Thymus (tissue), 11 donors: Measurements from ENCODE around the gene POC1B. TPM values are rescaled to one million over a fixed set of nuclear protein-coding genes. Genes with fewer than 3 reads are reported as not detected.
A peak's percentile ranks its signal among the peaks of the same experiment; 100 is the strongest.

ENCODE experiments used
- DNase-seq, 9 donors: peaks; one replicate each; pipeline ENCODE4 v3.0.0-alpha.2; 2013; ENCODE audit warnings: low spot score in 9 of 9, low read depth in 6 of 9, missing footprints in 1 of 9
- H3K27ac ChIP-seq, 2 donors: one replicate each; pipeline ENCODE4 v1.5.1; 2013; ENCODE audit warnings: control low read depth in 1 of 2, low read depth in 1 of 2, low read length in 1 of 2, mild to moderate bottlenecking in 1 of 2, moderate library complexity in 1 of 2
- H3K27me3 ChIP-seq, 2 donors: one replicate each; pipeline ENCODE4 v1.5.1; 2013; ENCODE audit warnings: low read length in 1 of 2; ENCODE audit not compliant: control insufficient read depth in 2 of 2, insufficient read depth in 1 of 2
- H3K36me3 ChIP-seq, 2 donors: one replicate each; pipeline ENCODE4 v1.5.1; 2013; ENCODE audit warnings: low read length in 1 of 2, mild to moderate bottlenecking in 1 of 2, moderate library complexity in 1 of 2; ENCODE audit not compliant: control insufficient read depth in 2 of 2, insufficient read depth in 2 of 2
- H3K4me1 ChIP-seq, 2 donors: one replicate each; pipeline ENCODE4 v1.5.1; 2013; ENCODE audit warnings: low read length in 2 of 2; ENCODE audit not compliant: control insufficient read depth in 2 of 2, insufficient read depth in 2 of 2
- H3K4me3 ChIP-seq, 2 donors: one replicate each; pipeline ENCODE4 v1.5.1; 2013; ENCODE audit warnings: low read length in 2 of 2, control low read depth in 1 of 2, mild to moderate bottlenecking in 1 of 2
- H3K9me3 ChIP-seq, 2 donors: one replicate each; pipeline ENCODE4 v1.5.1; 2013; ENCODE audit warnings: low read length in 1 of 2, mild to moderate bottlenecking in 1 of 2; ENCODE audit not compliant: control insufficient read depth in 2 of 2, insufficient read depth in 1 of 2
- WGBS: extraction: QIAGEN DNeasy Blood & Tissue Kit; methylation state at CpG from one replicate; pipeline ENCODE4 v1.1.7; 2013; 5-methylcytosine and 5-hydroxymethylcytosine counted together
- polyA plus RNA-seq: library from polyadenylated mRNA; stranded (reverse); fragments of 200-250 nt; gene quantifications from one replicate; pipeline ENCODE4 v1.2.3, GENCODE V29; 2013
- total RNA-seq: library from RNA; stranded (reverse); fragments of 120-200 nt; gene quantifications from one replicate; pipeline ENCODE4 v1.2.4, GENCODE V29; 2013
- donor health status: healthy.

Gene POC1B
- total and polyA plus RNA-seq, 2 donors = 12.2 to 17.1 TPM

GRCh38 chr12:89379839-89380467 lies 145.9 kb downstream of the POC1B start:
- no peak overlapping the region for H3K4me3 ChIP-seq
- H3K9me3 ChIP-seq = no peaks in the 10 kb centered on the region
- no peak for DNase-seq
- H3K27me3 ChIP-seq = no peaks in the 10 kb centered on the region
- peaks cover 0 to 3% of the 10 kb centered on the region in 2 donors for H3K4me1 ChIP-seq
- WGBS = 98% methylated on average over 5 of the region's 5 CpGs
- H3K36me3 ChIP-seq = no peaks in the 10 kb centered on the region
- no peak overlapping the region for H3K27ac ChIP-seq

- Histone ChIP-seq H3K9me3 (no peaks in the 10 kb centered on the region), H3K4me1 (peaks cover 0 to 3% of the 10 kb centered on the region in 2 donors), H3K27ac (no peak overlapping the region), H3K4me3 (no peak overlapping the region), H3K27me3 (no peaks in the 10 kb centered on the region), H3K36me3 (no peaks in the 10 kb centered on the region)
- WGBS = 61% methylated on average over 6 of the region's 6 CpGs
- DNase-seq = no peak
Observed at GRCh38 chr12:89379148-89379838, 146.6 kb downstream of the POC1B start.

GRCh38 chr12:89376844-89377243 lies 149.0 kb downstream of the POC1B start:
- no peaks in the 10 kb centered on the region for H3K9me3 ChIP-seq
- H3K4me3 ChIP-seq = no peak overlapping the region
- H3K27me3 ChIP-seq = no peaks in the 10 kb centered on the region
- H3K36me3 ChIP-seq = no peaks in the 10 kb centered on the region
- no peak for DNase-seq
- 98% methylated on average over 2 of the region's 2 CpGs for WGBS
- H3K4me1 ChIP-seq = no peaks in the 10 kb centered on the region
- H3K27ac ChIP-seq = no peak overlapping the region

GRCh38 chr12:89376202-89376529 lies 149.7 kb downstream of the POC1B start:
- Histone ChIP-seq H3K4me3 (no peak overlapping the region), H3K27me3 (no peaks in the 10 kb centered on the region), H3K9me3 (no peaks in the 10 kb centered on the region), H3K4me1 (no peaks in the 10 kb centered on the region), H3K36me3 (no peaks in the 10 kb centered on the region), H3K27ac (no peak overlapping the region)
- WGBS = 96% methylated on average over 1 of the region's 1 CpG
- no peak for DNase-seq

- WGBS = 96% methylated on average over 2 of the region's 2 CpGs
- H3K27ac ChIP-seq = no peak overlapping the region
Observed at GRCh38 chr12:89373763-89374572, 151.9 kb downstream of the POC1B start.

GRCh38 chr12:89372584-89373370 lies 153.1 kb downstream of the POC1B start:
- 93% methylated on average over 6 of the region's 6 CpGs for WGBS
- Histone ChIP-seq H3K27me3 (no peaks in the 10 kb centered on the region), H3K9me3 (no peaks in the 10 kb centered on the region), H3K36me3 (no peaks in the 10 kb centered on the region), H3K27ac (no peak overlapping the region), H3K4me1 (peaks cover 2 to 7% of the 10 kb centered on the region in 2 donors), H3K4me3 (no peak overlapping the region)
- no peak for DNase-seq

More at GRCh38 chr12:89373763-89374572, 151.9 kb downstream of the POC1B start:
- no peak for DNase-seq
- H3K4me3 ChIP-seq = no peak overlapping the region
- no peaks in the 10 kb centered on the region for H3K36me3 ChIP-seq
- H3K27me3 ChIP-seq = no peaks in the 10 kb centered on the region
- peaks cover 2 to 7% of the 10 kb centered on the region in 2 donors for H3K4me1 ChIP-seq
- no peaks in the 10 kb centered on the region for H3K9me3 ChIP-seq

- 68% methylated on average over 7 of the region's 7 CpGs for WGBS
- H3K36me3 ChIP-seq = no peaks in the 10 kb centered on the region
Observed at GRCh38 chr12:89370850-89371249, 155.0 kb downstream of the POC1B start.

GRCh38 chr12:89370421-89370831 lies 155.4 kb downstream of the POC1B start:
- H3K27ac ChIP-seq = no peak overlapping the region
- no peak overlapping the region for H3K4me3 ChIP-seq
- 59% methylated on average over 3 of the region's 3 CpGs for WGBS
- DNase-seq = no peak
- H3K4me1 ChIP-seq = peaks cover 2 to 7% of the 10 kb centered on the region in 2 donors
- no peaks in the 10 kb centered on the region for H3K27me3 ChIP-seq
- H3K36me3 ChIP-seq = no peaks in the 10 kb centered on the region
- H3K9me3 ChIP-seq = no peaks in the 10 kb centered on the region

More at GRCh38 chr12:89370850-89371249, 155.0 kb downstream of the POC1B start:
- DNase-seq = peak in 1 of 9 donors; percentile 53
- Histone ChIP-seq H3K27me3 (no peaks in the 10 kb centered on the region), H3K4me3 (no peak overlapping the region), H3K9me3 (no peaks in the 10 kb centered on the region), H3K4me1 (peaks cover 2 to 7% of the 10 kb centered on the region in 2 donors), H3K27ac (no peak overlapping the region)
